GM23248 (cell line): ENCODE data around the gene TCF7L2. TPM values are rescaled to one million over a fixed set of nuclear protein-coding genes. Genes with fewer than 3 reads are reported as not detected.

Experiments
- DNase-seq: peaks from one replicate; pipeline ENCODE4 v3.0.0-alpha.2; 2015
- H2AFZ ChIP-seq: fragments of 200-600 bp; sonication (generic); 2 replicates; pipeline ENCODE4 v1.6.1; 2016; ENCODE audit warnings: antibody characterized with exemption
- H3F3A ChIP-seq: fragments of 200-600 bp; sonication (generic); 2 replicates; pipeline ENCODE4 v1.6.1; 2016; ENCODE audit warnings: mild to moderate bottlenecking, antibody characterized with exemption, mixed run types; ENCODE audit not compliant: insufficient read depth
- H3K27ac ChIP-seq: fragments of 200-600 bp; sonication (generic); 2 replicates; pipeline ENCODE4 v1.5.1; 2016; ENCODE audit warnings: mild to moderate bottlenecking
- H3K27me3 ChIP-seq: fragments of 200-600 bp; sonication (generic); replicated peaks from 2 replicates; pipeline ENCODE4 v1.6.1; 2016; ENCODE audit warnings: mild to moderate bottlenecking; ENCODE audit not compliant: insufficient read depth
- H3K36me3 ChIP-seq: fragments of 200-600 bp; sonication (generic); 2 replicates; pipeline ENCODE4 v1.6.1; 2016; ENCODE audit warnings: low read depth, mild to moderate bottlenecking
- H3K4me1 ChIP-seq: fragments of 200-600 bp; sonication (generic); 2 replicates; pipeline ENCODE4 v1.6.1; 2016; ENCODE audit warnings: mild to moderate bottlenecking; ENCODE audit not compliant: insufficient read depth
- H3K4me2 ChIP-seq: fragments of 200-600 bp; sonication (generic); one replicate; pipeline ENCODE4 v1.6.1; 2016; ENCODE audit warnings: mild to moderate bottlenecking; ENCODE audit not compliant: unreplicated experiment
- H3K4me3 ChIP-seq: fragments of 200-600 bp; sonication (generic); 2 replicates; pipeline ENCODE4 v1.5.1; 2016; ENCODE audit warnings: mild to moderate bottlenecking
- H3K79me2 ChIP-seq: fragments of 200-600 bp; sonication (generic); 2 replicates; pipeline ENCODE4 v1.6.1; 2016; ENCODE audit warnings: mild to moderate bottlenecking; ENCODE audit not compliant: insufficient read depth
- H3K9ac ChIP-seq: fragments of 200-600 bp; sonication (generic); 2 replicates; pipeline ENCODE4 v1.6.1; 2016; ENCODE audit warnings: mild to moderate bottlenecking
- H3K9me2 ChIP-seq: fragments of 200-600 bp; sonication (generic); 2 replicates; pipeline ENCODE4 v1.6.1; 2016; ENCODE audit warnings: mixed run types, mild to moderate bottlenecking, moderate library complexity; ENCODE audit not compliant: insufficient read depth
- H3K9me3 ChIP-seq: fragments of 200-600 bp; sonication (generic); one replicate; pipeline ENCODE4 v1.6.1; 2017; ENCODE audit warnings: low read depth
- H4K20me1 ChIP-seq: fragments of 200-600 bp; sonication (generic); 2 replicates; pipeline ENCODE4 v1.6.0; 2016; ENCODE audit not compliant: insufficient read depth
- EZH2 ChIP-seq: fragments of 200-600 bp; sonication (generic); IDR thresholded peaks from 2 replicates; pipeline ENCODE4 v1.6.1; 2018; ENCODE audit warnings: antibody characterized with exemption, mild to moderate bottlenecking; ENCODE audit not compliant: insufficient read depth, poor library complexity, severe bottlenecking
- EZH2phosphoT487 ChIP-seq: fragments of 200-600 bp; sonication (generic); IDR thresholded peaks from 2 replicates; pipeline ENCODE4 v1.6.1; 2018; ENCODE audit warnings: antibody characterized with exemption, moderate library complexity, mild to moderate bottlenecking, low read depth; ENCODE audit not compliant: insufficient read depth
- WGBS, 2 experiments: methylation state at CpG; one replicate each; pipeline ENCODE4 v1.1.6; 2015 to 2017; ENCODE audit warnings: low lambda C conversion rate in 2 of 2, low coverage in 1 of 2; ENCODE audit errors: missing lambda C conversion rate in 2 of 2; 5-methylcytosine and 5-hydroxymethylcytosine counted together
- in situ Hi-C: fragments of 300-500 bp; cut with MboI; formaldehyde crosslinking; loops from 2 replicates; pipeline ENCODE4 v1.15.0; 2020
- polyA plus RNA-seq: library from polyadenylated mRNA; unstranded; fragments of >200 nt; fragmentation: Nextera tagmentation; extraction: Ambion mirVana; gene quantifications from 2 replicates; pipeline ENCODE4 v1.2.1, GENCODE V29; 2016
- total RNA-seq: library from RNA; depleted of rRNA; stranded (reverse); fragments of >200 nt; shearing (Covaris generic); gene quantifications from 2 replicates; pipeline ENCODE4 v1.2.3, GENCODE V29; 2014

The TCF7L2 gene
- total and polyA plus RNA-seq, 2 experiments from 2014 or later = 6.2 to 19.3 TPM

GRCh38 chr10:113099431-113100183 is 149.6 kb downstream of the TCF7L2 start:
- H4K20me1 ChIP-seq = no peaks in the 10 kb centered on the region
- no peak overlapping the region for H3K27ac ChIP-seq
- H3K9ac ChIP-seq = no peak overlapping the region
- DNase-seq = no peak
- H3K36me3 ChIP-seq = no peaks in the 10 kb centered on the region
- H3K4me1 ChIP-seq = peaks cover 33% of the 10 kb centered on the region
- peaks cover 80% of the 10 kb centered on the region for H3K79me2 ChIP-seq
- H3K9me3 ChIP-seq = no peaks in the 10 kb centered on the region
- H3K4me3 ChIP-seq = no peak overlapping the region
- no peaks in the 10 kb centered on the region for H3K27me3 ChIP-seq
- no peaks in the 10 kb centered on the region for H3K9me2 ChIP-seq
- TF ChIP-seq EZH2 = no peak
- TF ChIP-seq EZH2phosphoT487 = no peak
- 50 to 52% methylated on average over 13 of the region's 13 CpGs for WGBS, 2 experiments
- H3F3A ChIP-seq = peaks cover 16% of the 10 kb centered on the region; the same call in 1 of the 2 replicates
- no peak overlapping the region for H2AFZ ChIP-seq
- in situ Hi-C loops = loop anchor here (25.0 kb wide), 1 partner anchor 537 kb away; no protein-coding TSS in a partner anchor
- H3K4me2 ChIP-seq = no peak overlapping the region

- TF ChIP-seq EZH2 (no peak), EZH2phosphoT487 (no peak)
- Histone ChIP-seq H3K27ac (no peak overlapping the region), H3K9ac (no peak overlapping the region), H3K4me3 (no peak overlapping the region), H3K27me3 (no peaks in the 10 kb centered on the region), H3F3A (peaks cover 14% of the 10 kb centered on the region; the same call in 1 of the 2 replicates), H3K9me3 (no peaks in the 10 kb centered on the region), H4K20me1 (no peaks in the 10 kb centered on the region), H3K9me2 (no peaks in the 10 kb centered on the region), H2AFZ (no peak overlapping the region), H3K79me2 (peaks cover 84% of the 10 kb centered on the region), H3K4me2 (no peak overlapping the region), H3K36me3 (no peaks in the 10 kb centered on the region), H3K4me1 (peaks cover 33% of the 10 kb centered on the region)
- DNase-seq = no peak
- in situ Hi-C loops = loop anchor here (25.0 kb wide), 1 partner anchor 538 kb away; no protein-coding TSS in a partner anchor
- 66 to 71% methylated on average over 7 of the region's 7 CpGs for WGBS, 2 experiments
Measured at GRCh38 chr10:113100281-113100680, 150.2 kb downstream of the TCF7L2 start.

- 1 to 4% methylated on average over 8 of the region's 8 CpGs for WGBS, 2 experiments
- Histone ChIP-seq H3K4me2 (peak overlapping the region; percentile 87), H3F3A (peaks cover 19% of the 10 kb centered on the region; the same call in 1 of the 2 replicates), H4K20me1 (no peaks in the 10 kb centered on the region), H3K9me2 (no peaks in the 10 kb centered on the region), H3K36me3 (no peaks in the 10 kb centered on the region), H2AFZ (no peak overlapping the region), H3K79me2 (peaks cover 84% of the 10 kb centered on the region), H3K27ac (peak overlapping the region; percentile 89), H3K9me3 (no peaks in the 10 kb centered on the region), H3K9ac (peak overlapping the region; percentile 69), H3K27me3 (no peaks in the 10 kb centered on the region), H3K4me3 (peak overlapping the region; percentile 45), H3K4me1 (peaks cover 41% of the 10 kb centered on the region)
- in situ Hi-C loops = loop anchor here (25.0 kb wide), 1 partner anchor 541 kb away; no protein-coding TSS in a partner anchor
- TF ChIP-seq EZH2phosphoT487 = no peak
- TF ChIP-seq EZH2 = no peak
- peak; percentile 87 for DNase-seq
Measured at GRCh38 chr10:113103131-113103840, 153.2 kb downstream of the TCF7L2 start.

- Histone ChIP-seq H4K20me1 (no peaks in the 10 kb centered on the region), H3K27ac (peak overlapping the region; percentile 89)
Measured at GRCh38 chr10:113104047-113104446, 154.0 kb downstream of the TCF7L2 start.

More at GRCh38 chr10:113104047-113104446, 154.0 kb downstream of the TCF7L2 start:
- in situ Hi-C loops = loop anchor here (25.0 kb wide), 1 partner anchor 542 kb away; no protein-coding TSS in a partner anchor
- Histone ChIP-seq H3K36me3 (no peaks in the 10 kb centered on the region), H3F3A (peaks cover 19% of the 10 kb centered on the region; the same call in 1 of the 2 replicates), H3K27me3 (no peaks in the 10 kb centered on the region), H3K9me3 (no peaks in the 10 kb centered on the region), H3K4me3 (peak overlapping the region; percentile 45), H3K4me1 (peaks cover 41% of the 10 kb centered on the region), H2AFZ (no peak overlapping the region), H3K9ac (peak overlapping the region; percentile 69; the same call in 1 of the 2 replicates), H3K4me2 (peak overlapping the region; percentile 87), H3K9me2 (no peaks in the 10 kb centered on the region), H3K79me2 (peaks cover 85% of the 10 kb centered on the region)
- WGBS, 2 experiments = 14 to 16% methylated on average over 3 of the region's 3 CpGs
- peak; percentile 73 for DNase-seq
- TF ChIP-seq EZH2 (no peak), EZH2phosphoT487 (no peak)
